ENCODE measurements around the gene NAP1L1. TPM values are rescaled to one million over a fixed set of nuclear protein-coding genes. Genes with fewer than 3 reads are reported as not detected.

The NAP1L1 gene
- total RNA-seq, 4 donors from 2014 or later: 336 to 660 (median 421) TPM

- no peak overlapping the region for H3K27ac ChIP-seq
- in situ Hi-C loops (cut with MboI; ENCODE audit: low sequenced_read_pairs in 4 of 4): no loop called here
- ATAC-seq (no peak), DNase-seq (no peak)
- H3K9me3 ChIP-seq: no peaks in the 10 kb centered on the region
- no peaks in the 10 kb centered on the region for H3K27me3 ChIP-seq
- intact Hi-C loops (cut with DNase I; ENCODE audit: low total_unique reads): no loop called here
- no peaks in the 10 kb centered on the region for H3K36me3 ChIP-seq
- TF ChIP-seq POLR2A (IDR thresholded peaks at IDR 0.05) (no peak), CTCF (IDR thresholded peaks at IDR 0.05 in 4 of 5, conservative IDR thresholded peaks at IDR 0.05 in 1 of 5) (no peak)
- no peaks in the 10 kb centered on the region for H3K4me1 ChIP-seq
- no peak overlapping the region for H3K4me3 ChIP-seq
Measured at GRCh38 chr12:76018672-76019071, 65.8 kb downstream of the NAP1L1 start.

GRCh38 chr12:76018111-76018510 lies 66.4 kb downstream of the NAP1L1 start:
- in situ Hi-C loops (cut with MboI; ENCODE audit: low sequenced_read_pairs in 4 of 4): no loop called here
- Histone ChIP-seq H3K9me3 (no peaks in the 10 kb centered on the region), H3K36me3 (no peaks in the 10 kb centered on the region), H3K27me3 (no peaks in the 10 kb centered on the region), H3K4me3 (no peak overlapping the region), H3K27ac (no peak overlapping the region), H3K4me1 (no peaks in the 10 kb centered on the region)
- TF ChIP-seq POLR2A (IDR thresholded peaks at IDR 0.05): no peak
- TF ChIP-seq CTCF (IDR thresholded peaks at IDR 0.05 in 4 of 5, conservative IDR thresholded peaks at IDR 0.05 in 1 of 5): no peak
- ATAC-seq (no peak), DNase-seq (no peak)
- intact Hi-C loops (cut with DNase I; ENCODE audit: low total_unique reads): no loop called here

GRCh38 chr12:76014007-76014406 lies 70.5 kb downstream of the NAP1L1 start:
- Histone ChIP-seq H3K9me3 (no peaks in the 10 kb centered on the region), H3K4me1 (no peaks in the 10 kb centered on the region), H3K27ac (no peak overlapping the region), H3K4me3 (no peak overlapping the region), H3K27me3 (no peaks in the 10 kb centered on the region), H3K36me3 (no peaks in the 10 kb centered on the region)
- no peak for TF ChIP-seq POLR2A (IDR thresholded peaks at IDR 0.05)
- TF ChIP-seq CTCF (IDR thresholded peaks at IDR 0.05 in 4 of 5, conservative IDR thresholded peaks at IDR 0.05 in 1 of 5): no peak
- intact Hi-C loops (cut with DNase I; ENCODE audit: low total_unique reads): no loop called here
- ATAC-seq (no peak), DNase-seq (no peak)
- in situ Hi-C loops (cut with MboI; ENCODE audit: low sequenced_read_pairs in 4 of 4): no loop called here

GRCh38 chr12:76013603-76014002 lies 70.9 kb downstream of the NAP1L1 start:
- no peaks in the 10 kb centered on the region for H3K4me1 ChIP-seq
- in situ Hi-C loops (cut with MboI; ENCODE audit: low sequenced_read_pairs in 4 of 4): no loop called here

GRCh38 chr12:76012644-76013043 lies 71.8 kb downstream of the NAP1L1 start:
- H3K27me3 ChIP-seq: no peaks in the 10 kb centered on the region
- intact Hi-C loops (cut with DNase I; ENCODE audit: low total_unique reads): no loop called here
- H3K27ac ChIP-seq: no peak overlapping the region
- DNase-seq (no peak), ATAC-seq (no peak)
- H3K4me3 ChIP-seq: no peak overlapping the region
- H3K4me1 ChIP-seq: no peaks in the 10 kb centered on the region
- in situ Hi-C loops (cut with MboI; ENCODE audit: low sequenced_read_pairs in 4 of 4): no loop called here
- no peaks in the 10 kb centered on the region for H3K36me3 ChIP-seq
- TF ChIP-seq POLR2A (IDR thresholded peaks at IDR 0.05) (no peak), CTCF (IDR thresholded peaks at IDR 0.05 in 4 of 5, conservative IDR thresholded peaks at IDR 0.05 in 1 of 5) (no peak)
- H3K9me3 ChIP-seq: no peaks in the 10 kb centered on the region

More at GRCh38 chr12:76013603-76014002, 70.9 kb downstream of the NAP1L1 start:
- Histone ChIP-seq H3K4me3 (no peak overlapping the region), H3K27me3 (no peaks in the 10 kb centered on the region), H3K27ac (no peak overlapping the region), H3K9me3 (no peaks in the 10 kb centered on the region), H3K36me3 (no peaks in the 10 kb centered on the region)
- TF ChIP-seq POLR2A (IDR thresholded peaks at IDR 0.05): no peak
- intact Hi-C loops (cut with DNase I; ENCODE audit: low total_unique reads): no loop called here
- DNase-seq: no peak
- no peak for ATAC-seq
